GM12873 (cell line): Measurements from ENCODE around the gene ME1.

ENCODE experiments used
- TF ChIP-seq, protein P1 (sequence below): IDR thresholded peaks from 2 replicates; pipeline ENCODE4 v1.5.1; 2012; ENCODE audit warnings: low read depth, mild to moderate bottlenecking, moderate library complexity, low read length, control low read depth; ENCODE audit not compliant: insufficient read depth; ENCODE audit errors: missing control alignments

The ME1 gene

DNA sequence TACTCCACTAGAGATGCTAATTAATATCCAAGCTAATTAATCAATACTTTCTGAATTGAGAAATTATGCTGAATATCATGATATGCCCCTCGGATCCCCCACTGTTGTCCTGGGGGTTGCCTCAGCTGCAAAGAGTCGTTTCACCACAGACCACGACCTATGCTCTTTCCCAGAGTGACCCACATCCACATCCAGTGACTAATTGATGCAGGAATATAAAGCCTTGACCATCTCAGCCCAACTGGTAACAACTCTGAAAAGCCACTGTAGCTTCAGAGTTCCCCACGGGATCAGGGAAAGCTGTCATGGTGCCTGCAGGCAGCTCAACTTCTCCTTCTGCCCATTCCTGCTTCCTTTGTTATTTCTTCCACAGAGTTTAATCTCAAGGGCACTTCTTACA lies 120.8 kb downstream of the ME1 start:
- TF ChIP-seq, protein P1, sequence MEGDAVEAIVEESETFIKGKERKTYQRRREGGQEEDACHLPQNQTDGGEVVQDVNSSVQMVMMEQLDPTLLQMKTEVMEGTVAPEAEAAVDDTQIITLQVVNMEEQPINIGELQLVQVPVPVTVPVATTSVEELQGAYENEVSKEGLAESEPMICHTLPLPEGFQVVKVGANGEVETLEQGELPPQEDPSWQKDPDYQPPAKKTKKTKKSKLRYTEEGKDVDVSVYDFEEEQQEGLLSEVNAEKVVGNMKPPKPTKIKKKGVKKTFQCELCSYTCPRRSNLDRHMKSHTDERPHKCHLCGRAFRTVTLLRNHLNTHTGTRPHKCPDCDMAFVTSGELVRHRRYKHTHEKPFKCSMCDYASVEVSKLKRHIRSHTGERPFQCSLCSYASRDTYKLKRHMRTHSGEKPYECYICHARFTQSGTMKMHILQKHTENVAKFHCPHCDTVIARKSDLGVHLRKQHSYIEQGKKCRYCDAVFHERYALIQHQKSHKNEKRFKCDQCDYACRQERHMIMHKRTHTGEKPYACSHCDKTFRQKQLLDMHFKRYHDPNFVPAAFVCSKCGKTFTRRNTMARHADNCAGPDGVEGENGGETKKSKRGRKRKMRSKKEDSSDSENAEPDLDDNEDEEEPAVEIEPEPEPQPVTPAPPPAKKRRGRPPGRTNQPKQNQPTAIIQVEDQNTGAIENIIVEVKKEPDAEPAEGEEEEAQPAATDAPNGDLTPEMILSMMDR: no peak

DNA sequence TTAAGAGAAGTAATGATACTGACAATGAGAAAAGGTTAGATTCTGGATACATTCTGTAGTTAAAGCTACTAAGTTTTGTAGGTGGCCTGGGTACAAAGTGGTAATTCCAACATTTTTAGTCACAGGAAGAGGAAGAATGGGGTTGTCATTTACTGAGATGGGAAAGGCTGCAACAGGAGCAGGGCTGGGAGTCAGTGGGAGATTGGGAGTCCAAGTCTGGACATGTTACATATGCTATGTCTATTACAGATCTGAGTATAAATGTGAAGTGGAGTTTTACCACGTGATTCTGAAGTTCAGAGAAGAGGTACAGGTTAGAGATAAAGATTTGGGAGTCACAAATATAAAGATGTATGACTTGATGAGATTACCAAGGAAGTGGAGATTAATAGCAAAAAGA lies 121.5 kb downstream of the ME1 start:
- TF ChIP-seq, protein P1: no peak

DNA sequence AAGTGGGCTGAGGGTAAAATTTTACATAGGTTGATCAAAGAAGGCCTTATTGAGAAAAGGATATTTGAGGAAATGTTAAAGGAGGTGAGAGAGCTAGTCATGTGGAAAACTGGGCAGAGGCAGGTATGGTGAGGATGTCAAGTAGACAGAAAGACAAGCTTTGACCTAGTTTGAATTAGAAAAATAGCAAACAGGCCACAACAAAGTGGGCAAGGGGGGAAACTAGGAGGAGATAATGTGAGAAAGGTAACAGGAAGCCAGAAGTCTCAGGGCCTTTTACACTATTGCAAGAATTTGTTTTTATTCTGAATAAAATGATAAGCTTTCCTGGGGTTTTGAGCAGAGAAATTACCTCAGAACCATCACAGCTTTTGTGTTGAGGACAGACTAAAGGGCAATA lies 122.0 kb downstream of the ME1 start:
- TF ChIP-seq, protein P1: no peak

DNA sequence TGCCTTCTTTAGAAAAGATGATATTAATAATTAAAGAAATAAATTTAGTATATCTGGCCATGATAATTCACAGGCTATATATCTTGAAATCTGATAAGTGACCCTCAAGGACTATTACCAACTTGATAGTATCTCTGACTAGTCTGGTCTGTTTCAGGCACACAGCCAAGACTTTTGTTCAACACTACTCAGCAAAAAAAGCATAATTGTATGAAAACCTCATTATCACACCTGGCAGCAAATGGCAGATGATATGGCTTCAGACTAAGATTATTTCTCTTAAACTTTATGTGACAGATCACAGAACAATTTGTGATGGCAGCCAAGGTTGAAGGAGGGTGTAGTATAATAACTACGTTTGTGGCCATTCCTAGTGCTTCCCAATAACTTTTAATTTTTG lies 123.0 kb downstream of the ME1 start:
- TF ChIP-seq, protein P1: no peak

DNA sequence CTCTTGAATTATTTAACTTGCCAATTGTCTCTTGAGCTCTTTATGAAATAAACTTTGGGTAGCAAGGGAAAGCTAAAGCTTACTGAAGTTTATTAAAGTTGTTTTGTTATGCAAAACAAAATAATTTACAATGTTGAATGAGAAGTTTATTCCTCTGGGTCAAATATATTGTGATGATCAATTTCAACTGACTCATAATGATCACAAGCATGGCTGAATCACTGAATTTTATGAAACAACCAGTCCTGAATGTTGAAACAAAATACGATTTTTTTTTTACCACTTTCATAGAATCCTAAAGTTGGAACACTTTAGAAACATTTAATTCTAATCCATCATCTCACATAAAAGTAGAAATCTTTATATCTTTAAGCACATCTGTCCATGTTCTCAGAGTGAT lies 127.4 kb downstream of the ME1 start:
- TF ChIP-seq, protein P1: no peak

DNA sequence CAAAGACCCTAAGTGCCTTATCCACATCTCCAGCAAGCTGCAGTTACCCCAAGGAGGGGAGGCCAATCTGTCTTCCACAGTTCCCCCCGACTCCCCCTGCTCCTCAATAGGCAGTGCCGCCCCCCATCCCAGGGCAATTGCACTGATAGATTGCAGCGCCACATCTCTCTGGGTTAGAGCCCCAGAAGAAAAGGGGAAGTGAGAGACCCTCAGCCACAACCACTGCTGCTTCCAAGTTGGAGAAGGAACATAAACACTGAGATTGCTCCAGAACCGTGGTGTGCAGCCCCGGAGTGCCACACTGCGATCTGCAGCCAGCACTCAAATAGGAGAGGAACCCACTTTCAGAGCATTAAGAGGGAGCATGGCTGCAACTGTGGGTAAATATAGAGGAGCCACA lies 136.2 kb downstream of the ME1 start:
- TF ChIP-seq, protein P1: no peak

DNA sequence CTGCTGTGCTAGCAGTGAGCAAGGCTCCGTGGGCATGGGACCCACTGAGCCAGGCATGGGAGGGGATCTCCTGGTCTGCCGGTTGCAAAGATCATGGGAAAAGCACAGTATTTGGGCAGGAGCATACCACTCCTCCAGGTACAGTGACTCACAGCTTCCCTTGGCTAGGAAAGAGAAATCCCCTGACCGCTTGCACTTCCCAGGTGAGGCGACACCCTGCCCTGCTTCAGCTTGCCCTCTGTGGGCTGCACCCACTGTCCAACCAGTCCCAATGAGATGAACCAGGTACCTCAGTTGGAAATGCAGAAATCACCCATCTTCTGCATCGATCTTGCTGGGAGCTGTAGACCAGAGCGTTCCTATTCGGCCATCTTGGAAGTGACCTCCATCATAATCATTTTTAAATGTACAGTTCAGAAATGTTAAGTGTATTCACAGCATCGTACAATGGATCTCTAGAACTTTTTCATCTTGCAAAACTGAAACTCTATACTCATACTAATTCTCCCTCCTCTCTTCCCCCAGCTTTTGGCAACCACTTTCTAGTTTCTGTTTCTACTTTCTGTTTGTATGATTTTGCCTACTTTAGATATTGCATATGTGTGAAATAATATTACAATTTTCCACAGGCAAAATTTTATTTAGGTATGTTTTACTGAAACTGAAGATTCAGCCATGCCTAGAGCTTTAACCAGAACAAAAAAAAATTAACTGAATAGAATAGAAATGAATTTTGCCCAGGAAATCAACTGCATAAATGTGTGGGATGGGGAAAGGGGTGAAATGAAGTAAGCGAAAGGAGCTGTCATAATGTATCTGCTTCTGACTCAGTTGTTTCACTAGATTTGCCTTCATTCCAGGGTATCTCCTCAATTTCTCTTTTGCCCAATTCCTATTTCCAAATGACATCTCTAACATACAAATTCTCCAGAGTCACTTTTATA lies 137.7 kb downstream of the ME1 start:
- TF ChIP-seq, protein P1: no peak
